Left cardiac atrium (tissue), 4 donors: ENCODE results near the gene SZRD1. TPM values are rescaled to one million over a fixed set of nuclear protein-coding genes. Genes with fewer than 3 reads are reported as not detected.
"Not testable (repeated sequence)": the region's sequence is repeated elsewhere in the genome, so short reads cannot be mapped to it uniquely, and the experiment has no call there.

Source experiments
- ATAC-seq, 2 donors: fragments of 200-7000 bp; cut with Tn5 transposase; one replicate each; pipeline ENCODE4 v1.9.1; 2020; ENCODE audit warnings: mild to moderate bottlenecking in 2 of 2, moderate library complexity in 2 of 2
- DNase-seq: peaks from one replicate; pipeline ENCODE4 v3.0.0-alpha.2; 2020
- intact Hi-C, 2 donors: fragments of 100-400 bp; cut with DNase I; formaldehyde crosslinking; loops; one replicate each; pipeline versions ENCODE4 v1.14.1 to v1.15.1; 2022 to 2023
- total RNA-seq, 2 donors: library from RNA; stranded (reverse); fragmentation: NEBNext Ultra II Directional; extraction: Animal tissue kit (Norgen Biotek cat#: 25700); gene quantifications; one replicate each; pipeline ENCODE4 v1.2.1, GENCODE V29; 2021
- donor health status: DM: no; HTN: yes; CAD: no.
- donor health status: DM: no; HTN: yes; CAD: no; lungs with severe emphysema.
- donor health status: DM: yes; HTN: yes; CAD: no.
- donor health status: Dilated cardiomyopathy.

Gene SZRD1
- total RNA-seq, 2 donors from 2014 or later: 98.0 to 112 TPM

DNA sequence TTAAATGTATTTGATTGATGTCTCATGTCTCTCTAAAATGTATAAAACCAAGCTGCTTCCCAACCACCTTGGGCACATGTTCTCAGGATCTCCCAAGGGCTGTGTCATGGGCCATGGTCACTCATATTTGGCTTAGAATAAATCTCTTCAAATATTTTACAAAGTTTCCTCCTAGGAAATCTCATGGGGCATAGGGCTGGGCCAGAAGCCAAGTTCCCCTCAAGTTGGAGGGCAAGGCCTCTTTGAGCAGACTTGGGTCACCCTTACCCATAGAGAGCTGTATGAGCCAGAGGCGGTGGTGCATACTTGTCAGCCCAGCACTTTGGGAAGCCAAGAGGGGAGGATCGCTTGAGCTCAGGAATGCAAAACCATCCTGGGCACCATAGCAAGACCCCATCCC lies 12.4 kb upstream of the SZRD1 start:
- ATAC-seq (no peak), DNase-seq (no peak)
- intact Hi-C loops: loop anchor here in 1 of 2 donors (10.0 kb wide), 1 partner anchor 110 kb away; no protein-coding TSS in a partner anchor

GRCh38 chr1:16356867-16357266 lies 10.2 kb upstream of the SZRD1 start:
- no peak for DNase-seq
- ATAC-seq: no peak
- intact Hi-C loops: loop anchor here in 1 of 2 donors (10.0 kb wide), 1 partner anchor 112 kb away; no protein-coding TSS in a partner anchor

DNA sequence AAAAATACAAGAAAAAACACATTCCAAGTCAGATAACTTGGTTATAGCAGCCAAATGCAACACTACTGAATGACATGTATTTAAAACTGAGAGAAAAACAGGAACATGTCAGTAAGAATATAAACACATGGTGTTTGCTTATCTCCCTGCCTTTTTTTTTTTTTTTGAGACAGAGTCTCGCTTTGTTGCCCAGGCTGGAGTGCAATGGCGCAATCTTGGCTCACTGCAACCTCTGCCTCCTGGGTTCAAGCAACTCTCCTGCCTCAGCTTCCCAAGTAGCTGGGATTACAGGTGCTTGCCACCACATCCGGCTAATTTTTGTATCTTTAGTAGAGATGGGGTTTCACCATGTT lies 1.9 kb upstream of the SZRD1 start:
- peak in 1 of 2 donors; percentile 2 for ATAC-seq
- not testable (repeated sequence) for DNase-seq
- intact Hi-C loops: loop anchor here in 1 of 2 donors (10.0 kb wide), 1 partner anchor 150 kb away; the partner anchor contains the start of gene ARHGEF19

DNA sequence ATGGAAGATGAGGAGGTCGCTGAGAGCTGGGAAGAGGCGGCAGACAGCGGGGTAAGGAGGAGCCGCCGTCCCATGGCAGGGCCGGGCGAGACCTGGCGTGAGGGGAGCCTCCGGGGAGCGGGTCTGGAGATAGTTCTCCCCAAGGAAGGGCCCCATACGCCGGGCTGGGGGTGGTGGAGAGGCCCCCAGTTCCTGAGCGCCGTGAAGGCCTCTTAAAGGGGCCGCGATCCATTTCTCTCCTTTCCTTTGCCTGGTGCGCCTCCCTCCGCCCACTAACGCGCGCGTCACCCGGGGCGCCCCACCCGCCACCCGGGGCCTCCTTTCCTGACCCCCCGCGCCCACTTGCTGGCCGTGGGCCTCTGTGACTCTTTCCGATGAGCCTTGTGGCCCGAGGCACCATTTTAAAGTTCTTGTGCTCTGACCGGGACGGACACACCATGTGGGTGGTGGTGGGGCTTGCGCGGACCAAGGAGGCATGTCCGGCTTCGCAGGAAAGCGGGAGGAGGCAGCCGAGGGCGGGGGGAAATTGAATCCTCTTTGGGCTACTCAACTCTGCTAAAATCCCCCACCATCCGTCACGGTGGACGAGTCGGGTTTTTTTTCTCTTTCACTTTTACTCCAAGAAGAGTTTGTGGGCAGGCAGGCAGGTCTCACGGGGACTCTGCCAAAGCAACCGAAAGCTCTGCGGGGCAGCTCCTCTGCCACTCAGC lies 371 bp downstream of the SZRD1 start:
- DNase-seq (peak; percentile 91), ATAC-seq (peak; percentile 85 to 90)
- intact Hi-C loops: loop anchor here in 1 of 2 donors (10.0 kb wide), 1 partner anchor 153 kb away; the partner anchor contains the start of gene ARHGEF19

DNA sequence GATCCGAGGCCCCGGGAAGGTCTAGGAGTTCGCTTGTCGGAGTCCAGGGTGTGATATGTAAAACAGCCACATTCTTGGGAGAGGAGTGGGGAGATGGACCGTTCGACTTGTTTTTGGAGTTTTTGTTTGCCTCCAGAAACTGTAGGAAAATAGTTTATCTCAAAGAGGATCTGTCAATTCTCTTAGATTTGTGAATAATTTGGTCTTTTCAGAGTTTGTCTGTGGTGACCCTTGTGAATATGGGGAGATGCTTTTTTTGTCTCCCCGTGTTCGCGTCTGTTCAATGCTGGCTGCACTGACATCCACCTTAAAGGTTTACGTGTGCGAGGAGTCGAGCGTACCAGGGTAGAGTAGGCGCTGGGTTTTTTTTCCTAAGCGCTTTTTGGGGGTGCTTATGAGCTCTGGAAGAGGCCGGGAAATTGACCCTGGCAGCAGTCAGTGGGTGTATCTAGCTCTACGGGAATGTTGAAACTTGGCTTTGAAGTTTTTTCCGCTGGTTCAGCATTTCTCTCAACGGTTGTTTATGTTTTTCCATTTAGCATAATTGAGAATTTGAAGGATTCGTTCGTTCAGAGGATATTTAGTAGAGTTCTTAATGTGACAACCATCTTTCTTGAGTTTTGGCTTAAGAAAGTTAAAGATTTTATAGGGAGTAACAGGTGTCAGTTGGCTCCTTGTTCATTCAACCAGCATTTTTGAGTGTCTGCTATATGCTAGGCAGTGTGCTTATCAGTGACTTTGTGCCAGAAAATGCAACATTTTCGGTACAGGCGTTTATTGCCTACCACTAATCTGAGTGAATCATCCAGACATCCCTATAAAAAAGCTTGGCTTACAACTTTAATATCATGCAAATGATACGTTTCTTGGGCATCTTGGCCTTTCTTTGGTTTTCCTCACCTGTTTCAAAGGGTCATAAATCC lies 1.2 kb downstream of the SZRD1 start:
- intact Hi-C loops: loop anchor here in 1 of 2 donors (2.0 to 10.0 kb wide), 2 partner anchors 73 to 153 kb away; partner anchors contain the start of genes ARHGEF19 and NECAP2
- DNase-seq (no peak), ATAC-seq (no peak)

GRCh38 chr1:16369821-16370220 lies 2.8 kb downstream of the SZRD1 start:
- ATAC-seq (no peak), DNase-seq (no peak)
- intact Hi-C loops: loop anchor here in 1 of 2 donors (2.0 to 10.0 kb wide), 2 partner anchors 71 to 155 kb away; partner anchors contain the start of genes ARHGEF19 and NECAP2

DNA sequence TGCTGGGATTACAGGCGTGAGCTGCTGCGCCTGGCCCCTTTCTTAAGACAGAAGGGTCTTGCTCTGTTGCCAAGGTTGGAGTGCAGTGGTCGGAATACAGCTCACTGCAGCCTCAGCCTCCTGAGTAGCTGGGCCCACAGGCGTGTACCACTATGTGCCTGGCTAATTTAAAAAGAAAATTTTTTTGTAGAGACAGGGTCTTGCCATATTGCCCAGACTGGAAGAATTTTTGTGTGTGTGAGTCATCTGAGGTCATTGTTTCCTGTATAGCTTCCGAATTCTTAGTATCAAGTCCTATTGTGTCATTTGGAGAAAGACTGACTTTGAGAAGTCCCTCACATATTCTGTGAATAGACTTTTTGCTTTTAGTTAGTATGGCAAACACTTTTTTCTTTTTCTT lies 4.7 kb downstream of the SZRD1 start:
- intact Hi-C loops: no loop called here
- no peak for ATAC-seq
- no peak for DNase-seq

GRCh38 chr1:16372535-16373285 lies 5.7 kb downstream of the SZRD1 start:
- DNase-seq (no peak), ATAC-seq (no peak)
- intact Hi-C loops: no loop called here

- intact Hi-C loops: no loop called here
- no peak for DNase-seq
- ATAC-seq: no peak
These were observed 7.2 kb downstream of the SZRD1 start for GRCh38 chr1:16374266-16374665.

DNA sequence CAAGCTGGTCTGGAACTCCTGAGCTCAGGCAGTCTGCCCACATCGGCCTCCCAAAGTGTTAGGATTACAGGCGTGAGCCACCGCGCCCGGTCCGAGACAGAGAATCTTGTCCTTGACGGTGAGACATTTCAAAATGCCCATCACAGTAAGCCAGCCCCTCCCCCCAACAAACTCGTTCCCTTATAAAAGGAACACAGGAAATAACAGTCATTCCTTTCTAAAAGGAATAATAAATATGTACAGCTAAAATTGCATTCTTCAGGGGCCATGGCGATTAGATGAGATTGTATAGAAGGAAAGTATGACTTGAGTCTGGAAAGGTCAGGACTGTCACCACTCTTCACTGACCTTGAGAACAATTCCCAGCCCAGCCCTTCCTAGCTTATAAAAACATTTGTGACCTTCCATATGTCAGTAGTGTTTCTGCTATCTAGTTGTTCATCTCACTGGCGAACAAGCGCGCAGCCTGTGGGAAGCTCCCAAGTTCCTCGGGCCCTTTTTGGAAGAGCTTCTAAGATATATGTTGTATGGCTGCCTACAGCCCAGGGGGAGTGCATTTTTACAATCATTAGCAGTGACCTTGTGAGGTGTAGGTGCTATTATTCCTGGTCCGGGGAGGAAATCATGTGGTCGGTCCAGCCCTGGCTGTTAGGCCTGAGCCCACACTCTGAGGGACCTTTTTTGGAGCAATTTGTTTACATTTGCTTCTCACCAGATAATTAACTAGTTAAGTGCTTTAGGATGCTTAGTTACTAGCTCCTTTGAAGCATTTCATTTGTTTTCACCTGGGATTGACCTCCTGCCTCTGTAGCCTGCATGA lies 8.7 kb downstream of the SZRD1 start:
- peak; percentile 60 for DNase-seq
- ATAC-seq: peak in 1 of 2 donors; percentile 16
- intact Hi-C loops: no loop called here

DNA sequence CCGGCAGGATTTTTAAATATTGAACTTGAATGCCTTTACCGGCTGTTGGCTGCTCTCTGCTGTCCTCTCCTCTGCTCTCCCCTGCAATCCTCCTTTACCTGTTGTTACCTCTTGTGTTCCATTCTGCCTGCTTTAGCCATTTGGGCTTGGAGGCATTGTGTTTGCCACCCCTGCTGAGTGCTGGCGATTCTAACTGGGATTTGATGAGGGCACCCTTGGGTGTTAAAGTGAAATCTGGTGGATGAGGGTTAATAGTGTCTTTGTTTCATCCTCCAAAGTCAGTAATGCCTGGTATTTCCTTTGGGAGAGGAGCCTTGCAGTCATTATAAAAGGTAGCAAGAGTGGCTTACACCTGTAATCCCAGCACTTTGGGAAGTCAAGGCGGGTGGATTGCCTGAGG lies 9.9 kb downstream of the SZRD1 start:
- DNase-seq (no peak), ATAC-seq (no peak)
- intact Hi-C loops: no loop called here

DNA sequence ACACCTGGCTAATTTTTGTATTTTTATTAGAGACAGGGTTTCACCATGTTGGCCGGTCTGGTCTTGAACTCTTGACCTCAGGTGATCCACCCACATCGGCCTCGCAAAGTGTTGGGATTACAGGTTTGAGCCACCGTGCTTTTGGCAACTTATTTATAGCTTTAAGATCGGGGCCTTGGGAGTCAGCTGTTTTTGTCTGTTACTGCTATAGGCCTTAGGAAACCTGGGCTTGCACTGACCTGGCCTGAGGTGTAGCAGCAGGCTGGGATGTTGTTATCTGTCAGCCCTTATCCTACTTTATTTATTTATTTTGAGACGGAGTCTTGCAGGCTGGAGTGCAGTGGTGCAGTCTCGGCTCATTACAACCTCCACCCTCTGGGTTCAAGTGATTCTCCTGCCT lies 11.4 kb downstream of the SZRD1 start:
- intact Hi-C loops: no loop called here
- DNase-seq (no peak), ATAC-seq (no peak)

DNA sequence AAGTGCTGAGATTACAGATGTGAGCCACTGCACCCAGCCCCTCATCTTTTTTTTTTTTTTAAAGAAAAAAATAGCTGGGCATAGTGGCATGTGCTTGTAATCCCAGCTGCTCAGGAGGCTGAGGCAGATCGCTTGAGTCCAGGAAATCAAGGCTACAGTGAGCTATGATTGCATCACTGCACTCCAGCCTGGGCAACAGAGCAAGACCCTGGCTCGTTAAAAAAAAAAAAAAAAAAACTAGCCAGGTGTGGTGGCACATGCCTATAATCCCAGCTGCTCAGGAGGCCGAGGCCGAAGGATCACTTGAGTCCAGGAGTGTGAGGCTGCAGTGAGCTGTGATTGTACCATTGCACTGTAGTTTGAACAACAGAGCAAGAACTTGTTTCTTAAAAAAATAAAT lies 13.8 kb downstream of the SZRD1 start:
- intact Hi-C loops: no loop called here
- DNase-seq: no peak

GRCh38 chr1:16383888-16384287 lies 16.8 kb downstream of the SZRD1 start:
- ATAC-seq (no peak), DNase-seq (no peak)
- intact Hi-C loops: no loop called here

More for the DNA sequence above, 13.8 kb downstream of the SZRD1 start:
- ATAC-seq: no peak

- ATAC-seq (peak in 1 of 2 donors; percentile 6), DNase-seq (no peak)
- intact Hi-C loops: no loop called here
These were observed 18.8 kb downstream of the SZRD1 start for GRCh38 chr1:16385659-16386453.

DNA sequence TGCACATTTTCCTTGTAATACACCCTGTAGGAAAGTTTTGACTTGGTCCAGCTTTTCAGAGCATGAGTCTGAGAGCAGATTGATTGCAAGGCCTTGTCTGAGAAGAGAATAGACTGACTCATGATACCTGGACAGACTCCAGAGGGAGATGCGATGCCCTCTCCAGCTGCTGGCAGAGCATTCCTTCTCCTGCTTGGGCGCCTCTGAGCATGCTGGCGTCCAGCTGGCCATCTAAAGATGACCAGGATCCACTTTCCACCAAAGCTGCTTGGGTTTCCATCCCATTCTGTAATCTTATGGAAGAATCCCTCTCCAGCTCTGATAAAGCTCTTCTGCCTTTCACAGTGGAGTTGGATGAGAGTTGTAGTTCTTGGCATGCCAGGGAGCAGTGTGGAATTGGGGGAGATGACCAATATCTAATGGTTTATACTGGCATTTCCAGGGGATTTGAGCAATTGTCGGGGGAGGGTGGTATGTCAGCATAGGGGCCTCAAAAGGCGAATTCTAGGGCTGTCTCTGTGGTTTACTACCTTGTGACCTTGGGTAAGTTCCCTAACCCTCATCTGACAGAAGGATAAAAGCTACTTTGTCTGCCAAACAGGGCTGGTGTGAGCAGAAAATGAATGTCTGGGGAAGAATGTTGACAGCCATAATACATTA lies 19.5 kb downstream of the SZRD1 start:
- DNase-seq: peak; percentile 45
- intact Hi-C loops: no loop called here
- ATAC-seq: peak; percentile 62 to 90
